Mesenchymal stem cell (in vitro differentiated cells and primary cell): ENCODE data around the gene ALAS2. TPM values are rescaled to one million over a fixed set of nuclear protein-coding genes. Genes with fewer than 3 reads are reported as not detected.
"Not testable (repeated sequence)": the region's sequence is repeated elsewhere in the genome, so short reads cannot be mapped to it uniquely, and the experiment has no call there.

ENCODE experiments used
- DNase-seq: peaks from one replicate; pipeline ENCODE4 v3.0.0-alpha.2; 2013
- H2AFZ ChIP-seq: one replicate; pipeline ENCODE4 v1.6.1; 2013; ENCODE audit warnings: low read depth, mild to moderate bottlenecking, control low read depth, inconsistent platforms, low read length, moderate library complexity
- H2AK5ac ChIP-seq: 2 replicates; pipeline ENCODE4 v1.6.1; 2013; ENCODE audit warnings: low read length, moderate library complexity, mild to moderate bottlenecking, inconsistent platforms; ENCODE audit not compliant: severe bottlenecking
- H2BK120ac ChIP-seq: one replicate; pipeline ENCODE4 v1.6.1; 2013; ENCODE audit warnings: low read depth, mild to moderate bottlenecking, inconsistent platforms, low read length, moderate library complexity
- H2BK12ac ChIP-seq, 2 experiments: one replicate each; pipeline ENCODE4 v1.6.1; 2013; ENCODE audit warnings: inconsistent platforms in 2 of 2, low read length in 2 of 2, mild to moderate bottlenecking in 2 of 2, moderate library complexity in 2 of 2, control low read depth in 1 of 2
- H2BK15ac ChIP-seq: one replicate; pipeline ENCODE4 v1.6.1; 2013; ENCODE audit warnings: mild to moderate bottlenecking, low read depth, inconsistent platforms; ENCODE audit not compliant: poor library complexity, severe bottlenecking
- H2BK5ac ChIP-seq: 2 replicates; pipeline ENCODE4 v1.6.1; 2013; ENCODE audit warnings: low read depth, mild to moderate bottlenecking, low read length, control low read depth, inconsistent platforms; ENCODE audit not compliant: poor library complexity, severe bottlenecking
- H3K14ac ChIP-seq, 2 experiments: one replicate each; pipeline ENCODE4 v1.6.1; 2013; ENCODE audit warnings: inconsistent platforms in 2 of 2, low read length in 2 of 2, control low read depth in 1 of 2, mild to moderate bottlenecking in 1 of 2, moderate library complexity in 1 of 2
- H3K18ac ChIP-seq, 2 experiments: one replicate each; pipeline ENCODE4 v1.6.1; 2013; ENCODE audit warnings: inconsistent platforms in 2 of 2, low read length in 2 of 2, control low read depth in 1 of 2, low read depth in 1 of 2, mild to moderate bottlenecking in 1 of 2
- H3K23ac ChIP-seq, 2 experiments: one replicate each; pipeline ENCODE4 v1.6.1; 2013; ENCODE audit warnings: inconsistent platforms in 2 of 2, low read length in 2 of 2, mild to moderate bottlenecking in 2 of 2, moderate library complexity in 2 of 2, control low read depth in 1 of 2
- H3K27ac ChIP-seq: 2 replicates; pipeline ENCODE4 v1.5.1; 2013; ENCODE audit warnings: mild to moderate bottlenecking, moderate library complexity, low read length, control low read depth, inconsistent platforms; ENCODE audit not compliant: poor library complexity, severe bottlenecking
- H3K27me3 ChIP-seq, 2 experiments: 2 replicates each; pipeline versions ENCODE4 v1.6.1 to v1.7.0; 2013; ENCODE audit warnings: low read length in 2 of 2, mild to moderate bottlenecking in 2 of 2, moderate library complexity in 2 of 2, control low read depth in 1 of 2, inconsistent platforms in 1 of 2; ENCODE audit not compliant: control insufficient read depth in 1 of 2, insufficient read depth in 1 of 2
- H3K36me3 ChIP-seq, 2 experiments: 2 replicates each; pipeline versions ENCODE4 v1.6.1 to v1.7.0; 2013; ENCODE audit warnings: low read length in 2 of 2, control low read depth in 1 of 2, inconsistent platforms in 1 of 2, low read depth in 1 of 2, mild to moderate bottlenecking in 1 of 2; ENCODE audit not compliant: insufficient read depth in 2 of 2, control insufficient read depth in 1 of 2
- H3K4ac ChIP-seq, 2 experiments: one replicate each; pipeline ENCODE4 v1.6.1; 2013; ENCODE audit warnings: inconsistent platforms in 2 of 2, low read length in 2 of 2, mild to moderate bottlenecking in 2 of 2, moderate library complexity in 2 of 2, control low read depth in 1 of 2, low read depth in 1 of 2
- H3K4me1 ChIP-seq: 2 replicates; pipeline ENCODE4 v1.6.1; 2013; ENCODE audit warnings: low read depth, low read length, control low read depth; ENCODE audit not compliant: control insufficient read depth, insufficient read depth
- H3K4me2 ChIP-seq: 2 replicates; pipeline ENCODE4 v1.6.1; 2013; ENCODE audit warnings: low read length, mild to moderate bottlenecking, inconsistent platforms; ENCODE audit not compliant: poor library complexity, severe bottlenecking
- H3K4me3 ChIP-seq, 2 experiments: 2 replicates each; pipeline versions ENCODE4 v1.5.1 to v1.7.0; 2013; ENCODE audit warnings: low read length in 2 of 2, mild to moderate bottlenecking in 2 of 2, control low read depth in 1 of 2, low read depth in 1 of 2; ENCODE audit not compliant: insufficient read depth in 1 of 2
- H3K79me1 ChIP-seq: replicated peaks from 2 replicates; pipeline ENCODE4 v1.6.1; 2013; ENCODE audit warnings: mild to moderate bottlenecking, control low read depth, low read length, inconsistent platforms; ENCODE audit not compliant: poor library complexity, severe bottlenecking
- H3K9ac ChIP-seq: 2 replicates; pipeline ENCODE4 v1.7.0; 2013; ENCODE audit warnings: mild to moderate bottlenecking, low read length, moderate library complexity
- H3K9me3 ChIP-seq: 2 replicates; pipeline ENCODE4 v1.7.0; 2013; ENCODE audit warnings: mild to moderate bottlenecking, low read length; ENCODE audit not compliant: control insufficient read depth
- H4K8ac ChIP-seq: one replicate; pipeline ENCODE4 v1.6.1; 2013; ENCODE audit warnings: inconsistent platforms, mild to moderate bottlenecking, low read length, moderate library complexity
- H4K91ac ChIP-seq: one replicate; pipeline ENCODE4 v1.6.1; 2013; ENCODE audit warnings: mild to moderate bottlenecking, low read length, inconsistent platforms
- WGBS: methylation state at CpG from one replicate; pipeline ENCODE4 v1.1.7; 2013; ENCODE audit warnings: mixed read lengths; 5-methylcytosine and 5-hydroxymethylcytosine counted together
- polyA plus RNA-seq, 2 experiments: library from polyadenylated mRNA; stranded (reverse); fragments of 200-250 nt; gene quantifications; one replicate each; pipeline ENCODE4 v1.2.3, GENCODE V29; 2013

Gene ALAS2
- not detected for polyA plus RNA-seq (2013, experiment 1 of 2)
- polyA plus RNA-seq (2013, experiment 2 of 2): not detected

GRCh38 chrX:55030271-55031205 is at the start of gene ALAS2:
Gene ALAS2, minus strand, starts transcription at chrX:55030977. Its CDS starts 4,977 bp downstream, at chrX:55026000.
- H3K9ac ChIP-seq: no peak within 1 kb of the TSS
- H3K18ac ChIP-seq: no peak within 1 kb of the TSS
- no peaks in the 10 kb centered on the region for H3K4me1 ChIP-seq
- H2BK120ac ChIP-seq: no peak within 1 kb of the TSS
- no peak within 1 kb of the TSS for H3K4me2 ChIP-seq
- no peak for DNase-seq
- H2BK12ac ChIP-seq: no peak within 1 kb of the TSS
- no peak within 1 kb of the TSS for H3K4ac ChIP-seq
- H3K14ac ChIP-seq: no peak within 1 kb of the TSS
- H3K23ac ChIP-seq: no peak within 1 kb of the TSS
- H3K9me3 ChIP-seq: peaks cover 7% of the 10 kb centered on the region
- no peak within 1 kb of the TSS for H4K8ac ChIP-seq
- H2AFZ ChIP-seq: no peak within 1 kb of the TSS
- WGBS: 77% methylated on average over 7 of the region's 7 CpGs
- no peak within 1 kb of the TSS for H4K91ac ChIP-seq
- H2AK5ac ChIP-seq: no peak within 1 kb of the TSS
- no peak within 1 kb of the TSS for H2BK15ac ChIP-seq
- no peak within 1 kb of the TSS for H2BK5ac ChIP-seq
- H3K79me1 ChIP-seq: no peaks in the 10 kb centered on the region
- H3K36me3 ChIP-seq: no peaks in the 10 kb centered on the region
- no peak within 1 kb of the TSS for H3K27ac ChIP-seq
- H3K27me3 ChIP-seq: peaks cover 0 to 38% of the 10 kb centered on the region in 2 experiments
- no peak within 1 kb of the TSS for H3K4me3 ChIP-seq

- no peak within 1 kb of the TSS for H3K14ac ChIP-seq
Measured at GRCh38 chrX:55074851-55075467, 44.2 kb upstream of the ALAS2 start, which contains the start of gene PAGE2B. Gene PAGE2B, plus strand, starts transcription at chrX:55075030. Its CDS starts 1,012 bp downstream, at chrX:55076042.

GRCh38 chrX:55072286-55072685 is 41.5 kb upstream of the ALAS2 start:
- no peak overlapping the region for H2BK12ac ChIP-seq
- H3K14ac ChIP-seq: no peak overlapping the region
- H3K27me3 ChIP-seq: peaks cover 0 to 7% of the 10 kb centered on the region in 2 experiments
- no peak overlapping the region for H4K8ac ChIP-seq
- H3K27ac ChIP-seq: no peak overlapping the region
- WGBS: 97% methylated on average over 3 of the region's 3 CpGs
- H3K79me1 ChIP-seq: no peaks in the 10 kb centered on the region
- no peak overlapping the region for H3K4me2 ChIP-seq
- no peak overlapping the region for H2BK120ac ChIP-seq
- no peak overlapping the region for H3K4me3 ChIP-seq
- H3K23ac ChIP-seq: no peak overlapping the region
- H3K9ac ChIP-seq: no peak overlapping the region
- no peak overlapping the region for H3K18ac ChIP-seq
- H3K36me3 ChIP-seq: no peaks in the 10 kb centered on the region
- no peak overlapping the region for H4K91ac ChIP-seq
- no peaks in the 10 kb centered on the region for H3K4me1 ChIP-seq
- DNase-seq: no peak
- H3K4ac ChIP-seq: no peak overlapping the region
- H2BK5ac ChIP-seq: no peak overlapping the region
- H2AFZ ChIP-seq: no peak overlapping the region
- no peak overlapping the region for H2AK5ac ChIP-seq
- H3K9me3 ChIP-seq: no peaks in the 10 kb centered on the region
- no peak overlapping the region for H2BK15ac ChIP-seq

More at GRCh38 chrX:55074851-55075467, 44.2 kb upstream of the ALAS2 start, which contains the start of gene PAGE2B:
- no peak within 1 kb of the TSS for H3K23ac ChIP-seq
- H2AFZ ChIP-seq: no peak within 1 kb of the TSS
- H4K91ac ChIP-seq: no peak within 1 kb of the TSS
- no peak within 1 kb of the TSS for H3K4me3 ChIP-seq
- no peak within 1 kb of the TSS for H2BK120ac ChIP-seq
- no peak within 1 kb of the TSS for H3K4me2 ChIP-seq
- H3K79me1 ChIP-seq: no peaks in the 10 kb centered on the region
- H3K9ac ChIP-seq: no peak within 1 kb of the TSS
- H4K8ac ChIP-seq: no peak within 1 kb of the TSS
- H3K4me1 ChIP-seq: no peaks in the 10 kb centered on the region
- no peak within 1 kb of the TSS for H3K18ac ChIP-seq
- peaks cover 0 to 7% of the 10 kb centered on the region in 2 experiments for H3K27me3 ChIP-seq
- no peaks in the 10 kb centered on the region for H3K36me3 ChIP-seq
- no peaks in the 10 kb centered on the region for H3K9me3 ChIP-seq
- DNase-seq: no peak
- no peak within 1 kb of the TSS for H3K27ac ChIP-seq
- H2BK12ac ChIP-seq: no peak within 1 kb of the TSS
- H2BK15ac ChIP-seq: no peak within 1 kb of the TSS
- no peak within 1 kb of the TSS for H2AK5ac ChIP-seq
- 97% methylated on average over 34 of the region's 36 CpGs for WGBS
- H3K4ac ChIP-seq: no peak within 1 kb of the TSS
- no peak within 1 kb of the TSS for H2BK5ac ChIP-seq

GRCh38 chrX:55067180-55067579 is 36.4 kb upstream of the ALAS2 start:
- H3K18ac ChIP-seq, H3K79me1 ChIP-seq, H2BK5ac ChIP-seq, H3K4me1 ChIP-seq, H2AFZ ChIP-seq, H4K91ac ChIP-seq, H3K4me3 ChIP-seq, H3K27ac ChIP-seq, H3K23ac ChIP-seq, H3K4me2 ChIP-seq, H3K4ac ChIP-seq, H3K9ac ChIP-seq, H3K9me3 ChIP-seq, H2BK12ac ChIP-seq, H2BK120ac ChIP-seq, DNase-seq, H4K8ac ChIP-seq, H2BK15ac ChIP-seq, H2AK5ac ChIP-seq, H3K36me3 ChIP-seq, H3K14ac ChIP-seq, H3K27me3 ChIP-seq: not testable (repeated sequence)
- WGBS: no CpG with 5 or more reads among the region's 2 CpGs
